ENCODE results near the gene IZUMO1R.

DNA sequence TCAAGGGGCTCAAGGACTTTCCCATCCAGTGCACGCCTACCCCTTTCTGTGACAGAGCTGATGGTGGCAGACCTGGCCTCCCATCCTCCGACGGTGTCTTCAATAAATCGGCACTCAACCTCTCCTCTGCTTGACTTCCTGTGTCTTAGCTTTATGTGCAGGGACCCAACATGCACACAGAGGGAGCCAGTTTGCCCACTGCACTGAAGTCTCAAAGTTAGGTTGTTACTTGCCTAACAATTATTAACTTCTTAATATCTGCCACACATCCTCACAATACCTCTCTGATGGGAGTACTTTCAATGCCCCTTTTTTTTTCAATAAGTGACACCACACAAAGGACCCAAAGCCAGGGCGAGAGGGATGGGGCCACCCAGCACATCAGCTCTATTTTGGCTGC, 3.6 kb downstream of the IZUMO1R start:
- TF ChIP-seq, protein P1, sequence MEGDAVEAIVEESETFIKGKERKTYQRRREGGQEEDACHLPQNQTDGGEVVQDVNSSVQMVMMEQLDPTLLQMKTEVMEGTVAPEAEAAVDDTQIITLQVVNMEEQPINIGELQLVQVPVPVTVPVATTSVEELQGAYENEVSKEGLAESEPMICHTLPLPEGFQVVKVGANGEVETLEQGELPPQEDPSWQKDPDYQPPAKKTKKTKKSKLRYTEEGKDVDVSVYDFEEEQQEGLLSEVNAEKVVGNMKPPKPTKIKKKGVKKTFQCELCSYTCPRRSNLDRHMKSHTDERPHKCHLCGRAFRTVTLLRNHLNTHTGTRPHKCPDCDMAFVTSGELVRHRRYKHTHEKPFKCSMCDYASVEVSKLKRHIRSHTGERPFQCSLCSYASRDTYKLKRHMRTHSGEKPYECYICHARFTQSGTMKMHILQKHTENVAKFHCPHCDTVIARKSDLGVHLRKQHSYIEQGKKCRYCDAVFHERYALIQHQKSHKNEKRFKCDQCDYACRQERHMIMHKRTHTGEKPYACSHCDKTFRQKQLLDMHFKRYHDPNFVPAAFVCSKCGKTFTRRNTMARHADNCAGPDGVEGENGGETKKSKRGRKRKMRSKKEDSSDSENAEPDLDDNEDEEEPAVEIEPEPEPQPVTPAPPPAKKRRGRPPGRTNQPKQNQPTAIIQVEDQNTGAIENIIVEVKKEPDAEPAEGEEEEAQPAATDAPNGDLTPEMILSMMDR (IDR thresholded peaks at IDR 0.05; ENCODE audit: low read depth, low read length), result no peak
- TF ChIP-seq EZH2phosphoT487 (IDR thresholded peaks at IDR 0.05; ENCODE audit: low read depth), result no peak

Measured in OCI-LY3 (cell line).